GM21825 (cell line): ENCODE results near the gene SUN2.
"Not testable (repeated sequence)": the region's sequence is repeated elsewhere in the genome, so short reads cannot be mapped to it uniquely, and the experiment has no call there.

Experiments
- ATAC-seq: cut with Tn5 transposase; IDR thresholded peaks from one replicate; pipeline ENCODE4 v1.9.1; 2021; ENCODE audit warnings: mild to moderate bottlenecking, moderate library complexity; ENCODE audit not compliant: unreplicated experiment

SUN2 gene

GRCh38 chr22:38755911-38756532 lies at the start of gene SUN2:
SUN2 (minus strand) TSS chr22:38755998; CDS start chr22:38752628, 3,370 bp downstream.
- peak; percentile 50 for ATAC-seq

- ATAC-seq = not testable (repeated sequence)
Observed at GRCh38 chr22:38805041-38805593, 49.3 kb upstream of the SUN2 start.

- ATAC-seq = no peak
Observed at GRCh38 chr22:38802671-38803121, 46.9 kb upstream of the SUN2 start.

- no peak for ATAC-seq
Observed at GRCh38 chr22:38799265-38800002, 43.6 kb upstream of the SUN2 start.

GRCh38 chr22:38798496-38798895 lies 42.7 kb upstream of the SUN2 start:
- ATAC-seq = no peak

GRCh38 chr22:38796262-38796957 lies 40.6 kb upstream of the SUN2 start:
- ATAC-seq = no peak

GRCh38 chr22:38795569-38795968 lies 39.8 kb upstream of the SUN2 start:
- ATAC-seq = no peak

GRCh38 chr22:38793721-38794466 lies 38.1 kb upstream of the SUN2 start, which contains the start of gene DNAL4:
DNAL4 (minus strand) TSS chr22:38794143; CDS start chr22:38782731, 11,412 bp downstream.
- peak; percentile 94 for ATAC-seq

GRCh38 chr22:38793317-38793716 lies 37.5 kb upstream of the SUN2 start:
- ATAC-seq = no peak

- ATAC-seq = no peak
Observed at GRCh38 chr22:38792833-38793232, 37.0 kb upstream of the SUN2 start.

- ATAC-seq = no peak
Observed at GRCh38 chr22:38789606-38790005, 33.8 kb upstream of the SUN2 start.

GRCh38 chr22:38788846-38789245 lies 33.0 kb upstream of the SUN2 start:
- ATAC-seq = no peak

- ATAC-seq = no peak
Observed at GRCh38 chr22:38788021-38788816, 32.4 kb upstream of the SUN2 start.

GRCh38 chr22:38786631-38787030 lies 30.8 kb upstream of the SUN2 start:
- no peak for ATAC-seq

GRCh38 chr22:38784856-38785255 lies 29.1 kb upstream of the SUN2 start:
- no peak for ATAC-seq

- ATAC-seq = no peak
Observed at GRCh38 chr22:38784035-38784434, 28.2 kb upstream of the SUN2 start.

GRCh38 chr22:38783095-38783615 lies 27.4 kb upstream of the SUN2 start:
- no peak for ATAC-seq

- no peak for ATAC-seq
Observed at GRCh38 chr22:38782402-38783094, 26.8 kb upstream of the SUN2 start.

- no peak for ATAC-seq
Observed at GRCh38 chr22:38781033-38781432, 25.2 kb upstream of the SUN2 start.
